ENCODE measurements around the gene PPP2R2C.

PPP2R2C gene

DNA sequence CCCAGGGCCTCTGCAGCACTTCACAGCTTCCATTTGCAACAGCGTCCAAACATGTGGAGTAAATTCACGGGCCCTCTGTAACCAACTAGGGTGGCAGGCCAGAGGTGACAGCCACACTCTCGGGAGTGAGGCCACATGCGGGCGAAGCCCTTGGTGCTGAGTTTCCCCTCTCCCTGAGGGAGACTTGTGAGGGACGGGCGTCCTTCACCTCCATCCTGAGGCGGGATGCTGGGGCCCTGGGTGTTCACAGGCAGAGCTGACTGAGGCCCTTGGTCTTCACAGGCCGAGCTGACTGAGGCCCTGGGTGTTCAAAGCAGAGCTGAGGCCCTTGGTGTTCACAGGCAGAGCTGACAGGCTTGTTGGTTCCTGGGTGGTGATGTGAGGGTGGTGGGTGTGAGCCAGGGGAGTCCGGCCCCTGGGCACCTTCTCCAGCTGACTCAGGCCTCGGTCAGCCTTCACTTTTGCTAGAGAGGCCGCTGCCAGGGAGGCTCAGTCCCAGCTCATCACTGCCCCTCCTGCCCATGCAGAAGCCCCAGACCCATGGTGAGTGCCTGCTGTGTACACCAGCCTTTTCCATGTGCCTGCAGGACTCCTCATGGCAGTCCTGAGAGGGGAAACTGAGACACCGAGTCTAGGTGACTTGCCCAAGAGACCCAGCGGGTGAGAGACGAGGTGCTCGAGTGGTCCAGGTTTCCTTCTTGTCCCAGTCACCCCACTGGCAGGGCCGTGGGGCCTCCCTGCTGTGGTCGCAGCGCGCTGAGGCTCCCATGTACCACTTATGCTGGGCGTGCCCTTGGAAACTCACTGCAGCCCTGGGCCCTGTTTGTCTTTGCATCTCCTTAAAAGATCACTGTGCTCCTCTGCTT, 194.2 kb downstream of the PPP2R2C start:
- no peak for TF ChIP-seq CTCF (IDR thresholded peaks at IDR 0.05; ENCODE audit: low read depth, low read length, missing control alignments)
- DNase-seq (ENCODE audit: low read depth) = no peak
- in situ Hi-C loops (cut with HindIII; ENCODE audit: low sequenced_read_pairs) = no loop called here
- H3K4me3 ChIP-seq (ENCODE audit: low read depth, low read length) = no peak overlapping the region

DNA sequence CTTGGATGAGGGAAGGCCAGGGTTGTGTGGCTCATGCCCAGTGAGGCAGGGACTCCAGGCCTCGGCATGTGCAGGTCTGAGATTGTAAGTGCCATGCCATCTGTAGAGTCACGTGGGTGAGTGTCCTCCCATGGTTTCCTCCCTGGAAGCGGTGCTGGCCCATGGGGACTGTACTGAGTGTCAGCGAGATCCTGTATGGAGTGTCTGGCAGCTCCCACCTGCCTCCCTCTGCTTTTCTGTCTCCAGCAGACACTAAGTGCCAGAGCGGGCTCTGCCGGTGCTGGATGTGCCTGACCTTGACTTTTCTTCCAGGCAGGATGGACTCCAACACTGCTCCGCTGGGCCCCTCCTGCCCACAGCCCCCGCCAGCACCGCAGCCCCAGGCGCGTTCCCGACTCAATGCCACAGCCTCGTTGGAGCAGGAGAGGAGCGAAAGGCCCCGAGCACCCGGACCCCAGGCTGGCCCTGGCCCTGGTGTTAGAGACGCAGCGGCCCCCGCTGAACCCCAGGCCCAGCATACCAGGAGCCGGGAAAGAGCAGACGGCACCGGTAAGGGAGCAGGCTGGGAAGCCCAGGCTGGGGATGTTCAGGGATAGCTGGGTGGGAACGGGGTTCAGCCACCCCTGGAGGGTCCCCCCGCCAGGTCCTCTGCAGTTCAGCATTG, 195.1 kb downstream of the PPP2R2C start:
- no peak overlapping the region for H3K4me3 ChIP-seq (ENCODE audit: low read depth, low read length)
- no peak for TF ChIP-seq CTCF (IDR thresholded peaks at IDR 0.05; ENCODE audit: low read depth, low read length, missing control alignments)
- in situ Hi-C loops (cut with HindIII; ENCODE audit: low sequenced_read_pairs) = no loop called here
- no peak for DNase-seq (ENCODE audit: low read depth)

DNA sequence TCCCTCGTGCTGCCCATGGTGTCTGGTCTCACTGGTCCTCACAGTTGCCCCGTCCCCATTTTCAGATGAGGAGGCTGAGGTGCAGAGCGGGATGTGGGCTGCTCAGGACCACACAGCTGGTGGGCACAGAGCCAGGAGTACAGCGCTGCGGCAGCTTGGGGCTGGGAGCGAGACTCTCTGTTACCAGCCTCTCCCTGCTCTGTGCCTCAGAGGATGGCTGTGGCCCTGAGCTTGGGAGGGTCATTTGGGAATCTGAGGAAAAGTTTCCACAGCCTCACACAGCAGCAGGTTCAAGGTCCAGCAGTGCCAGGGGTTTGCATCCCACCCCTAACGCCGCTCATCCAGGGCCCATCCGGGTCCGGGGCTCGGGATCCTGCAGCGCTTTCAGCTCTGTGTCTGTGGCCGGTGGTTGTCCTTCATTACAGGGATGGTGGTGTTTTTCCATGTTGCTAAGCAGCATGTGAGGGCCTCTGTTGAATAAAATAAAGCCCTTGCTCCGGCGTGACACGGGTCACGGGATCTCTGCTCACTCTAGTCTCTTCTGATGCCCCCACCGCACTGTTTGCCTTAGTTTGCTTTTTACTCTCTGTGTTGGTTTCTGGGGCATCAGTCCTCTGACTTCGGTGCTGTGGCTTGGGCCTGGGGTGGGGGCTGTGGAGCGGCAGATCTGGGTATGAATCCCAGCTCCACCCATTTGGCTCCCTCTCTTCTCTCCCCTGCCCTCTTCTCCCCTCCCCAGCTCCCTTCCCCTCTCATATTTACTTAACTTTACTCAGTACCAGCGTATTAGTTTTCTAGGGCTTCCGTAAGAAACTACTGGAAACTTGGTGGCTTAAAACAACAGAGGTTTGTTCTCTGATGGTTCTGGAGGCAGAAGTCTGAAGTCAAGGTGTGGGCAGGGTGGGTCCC, 196.3 kb downstream of the PPP2R2C start:
- H3K4me3 ChIP-seq (ENCODE audit: low read depth, low read length) = no peak overlapping the region
- in situ Hi-C loops (cut with HindIII; ENCODE audit: low sequenced_read_pairs) = no loop called here
- no peak for DNase-seq (ENCODE audit: low read depth)
- no peak for TF ChIP-seq CTCF (IDR thresholded peaks at IDR 0.05; ENCODE audit: low read depth, low read length, missing control alignments)

GRCh38 chr4:6275351-6275750, 197.1 kb downstream of the PPP2R2C start:
- H3K4me3 ChIP-seq (ENCODE audit: low read depth, low read length) = no peak overlapping the region
- in situ Hi-C loops (cut with HindIII; ENCODE audit: low sequenced_read_pairs) = no loop called here
- no peak for DNase-seq (ENCODE audit: low read depth)
- no peak for TF ChIP-seq CTCF (IDR thresholded peaks at IDR 0.05; ENCODE audit: low read depth, low read length, missing control alignments)

- no peak for TF ChIP-seq CTCF (IDR thresholded peaks at IDR 0.05; ENCODE audit: low read depth, low read length, missing control alignments)
- H3K4me3 ChIP-seq (ENCODE audit: low read depth, low read length) = no peak overlapping the region
- no peak for DNase-seq (ENCODE audit: low read depth)
- in situ Hi-C loops (cut with HindIII; ENCODE audit: low sequenced_read_pairs) = no loop called here
These were observed 198.8 kb downstream of the PPP2R2C start for GRCh38 chr4:6273661-6273990.
